ENCODE data around the gene REM2. TPM values are rescaled to one million over a fixed set of nuclear protein-coding genes. Genes with fewer than 3 reads are reported as not detected.

REM2 gene
- total RNA-seq, 4 donors from 2014 or later, result 1.1 TPM; not detected in 3

DNA sequence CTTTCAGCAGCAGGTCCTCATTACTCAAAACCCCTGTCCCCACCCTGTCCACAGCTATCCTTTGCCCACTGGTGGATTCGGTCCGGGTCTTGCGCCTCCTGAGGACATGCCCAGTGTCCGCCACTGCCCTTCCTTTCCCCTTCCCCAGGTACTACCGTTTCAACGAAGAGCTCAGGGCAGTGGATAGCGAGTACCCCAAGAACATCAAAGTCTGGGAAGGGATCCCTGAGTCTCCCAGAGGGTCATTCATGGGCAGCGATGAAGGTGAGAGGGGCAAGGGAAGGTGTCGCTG is 38.0 kb upstream of the REM2 start:
- Histone ChIP-seq H3K27ac (no peak overlapping the region), H3K27me3 (no peaks in the 10 kb centered on the region), H3K36me3 (peaks cover 0 to 5% of the 10 kb centered on the region in 2 donors), H3K9me3 (no peaks in the 10 kb centered on the region), H3K4me3 (no peak overlapping the region), H3K4me1 (peaks cover 21 to 26% of the 10 kb centered on the region in 2 donors)
- no peak for DNase-seq
- in situ Hi-C loops (cut with MboI; ENCODE audit: low sequenced_read_pairs in 4 of 4) (no loop called here), intact Hi-C loops (cut with DNase I; ENCODE audit: low total_unique reads) (no loop called here)
- TF ChIP-seq, protein P1, sequence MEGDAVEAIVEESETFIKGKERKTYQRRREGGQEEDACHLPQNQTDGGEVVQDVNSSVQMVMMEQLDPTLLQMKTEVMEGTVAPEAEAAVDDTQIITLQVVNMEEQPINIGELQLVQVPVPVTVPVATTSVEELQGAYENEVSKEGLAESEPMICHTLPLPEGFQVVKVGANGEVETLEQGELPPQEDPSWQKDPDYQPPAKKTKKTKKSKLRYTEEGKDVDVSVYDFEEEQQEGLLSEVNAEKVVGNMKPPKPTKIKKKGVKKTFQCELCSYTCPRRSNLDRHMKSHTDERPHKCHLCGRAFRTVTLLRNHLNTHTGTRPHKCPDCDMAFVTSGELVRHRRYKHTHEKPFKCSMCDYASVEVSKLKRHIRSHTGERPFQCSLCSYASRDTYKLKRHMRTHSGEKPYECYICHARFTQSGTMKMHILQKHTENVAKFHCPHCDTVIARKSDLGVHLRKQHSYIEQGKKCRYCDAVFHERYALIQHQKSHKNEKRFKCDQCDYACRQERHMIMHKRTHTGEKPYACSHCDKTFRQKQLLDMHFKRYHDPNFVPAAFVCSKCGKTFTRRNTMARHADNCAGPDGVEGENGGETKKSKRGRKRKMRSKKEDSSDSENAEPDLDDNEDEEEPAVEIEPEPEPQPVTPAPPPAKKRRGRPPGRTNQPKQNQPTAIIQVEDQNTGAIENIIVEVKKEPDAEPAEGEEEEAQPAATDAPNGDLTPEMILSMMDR (IDR thresholded peaks at IDR 0.05 in 4 of 5, conservative IDR thresholded peaks at IDR 0.05 in 1 of 5), result no peak
- TF ChIP-seq POLR2A (IDR thresholded peaks at IDR 0.05), result no peak
- ATAC-seq, result no peak

DNA sequence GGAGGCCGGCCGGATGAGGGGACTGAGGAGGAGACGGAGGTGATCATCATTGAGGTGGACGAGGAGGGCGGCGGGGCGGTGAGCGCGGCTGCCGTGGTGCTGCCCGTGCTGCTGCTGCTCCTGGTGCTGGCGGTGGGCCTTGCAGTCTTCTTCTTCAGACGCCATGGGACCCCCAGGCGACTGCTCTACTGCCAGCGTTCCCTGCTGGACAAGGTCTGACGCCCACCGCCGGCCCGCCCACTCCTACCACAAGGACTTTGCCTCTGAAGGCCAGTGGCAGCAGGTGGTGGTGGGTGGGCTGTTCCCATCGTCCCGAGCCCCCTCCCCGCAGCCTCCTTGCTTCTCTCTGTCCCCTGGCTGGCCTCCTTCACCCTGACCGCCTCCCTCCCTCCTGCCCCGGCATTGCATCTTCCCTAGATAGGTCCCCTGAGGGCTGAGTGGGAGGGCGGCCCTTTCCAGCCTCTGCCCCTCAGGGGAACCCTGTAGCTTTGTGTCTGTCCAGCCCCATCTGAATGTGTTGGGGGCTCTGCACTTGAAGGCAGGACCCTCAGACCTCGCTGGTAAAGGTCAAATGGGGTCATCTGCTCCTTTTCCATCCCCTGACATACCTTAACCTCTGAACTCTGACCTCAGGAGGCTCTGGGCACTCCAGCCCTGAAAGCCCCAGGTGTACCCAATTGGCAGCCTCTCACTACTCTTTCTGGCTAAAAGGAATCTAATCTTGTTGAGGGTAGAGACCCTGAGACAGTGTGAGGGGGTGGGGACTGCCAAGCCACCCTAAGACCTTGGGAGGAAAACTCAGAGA is 37.0 kb upstream of the REM2 start:
- DNase-seq, result no peak
- TF ChIP-seq, protein P1 (IDR thresholded peaks at IDR 0.05 in 4 of 5, conservative IDR thresholded peaks at IDR 0.05 in 1 of 5), result no peak
- TF ChIP-seq POLR2A (IDR thresholded peaks at IDR 0.05), result no peak
- no peaks in the 10 kb centered on the region for H3K27me3 ChIP-seq
- in situ Hi-C loops (cut with MboI; ENCODE audit: low sequenced_read_pairs in 4 of 4), result no loop called here
- H3K36me3 ChIP-seq, result peaks cover 0 to 5% of the 10 kb centered on the region in 2 donors
- intact Hi-C loops (cut with DNase I; ENCODE audit: low total_unique reads), result no loop called here
- no peak for ATAC-seq
- no peaks in the 10 kb centered on the region for H3K9me3 ChIP-seq
- peak overlapping the region in 2 of 4 donors; percentile 18 to 51 for H3K27ac ChIP-seq
- H3K4me1 ChIP-seq, result peaks cover 31 to 36% of the 10 kb centered on the region in 2 donors
- no peak overlapping the region for H3K4me3 ChIP-seq

DNA sequence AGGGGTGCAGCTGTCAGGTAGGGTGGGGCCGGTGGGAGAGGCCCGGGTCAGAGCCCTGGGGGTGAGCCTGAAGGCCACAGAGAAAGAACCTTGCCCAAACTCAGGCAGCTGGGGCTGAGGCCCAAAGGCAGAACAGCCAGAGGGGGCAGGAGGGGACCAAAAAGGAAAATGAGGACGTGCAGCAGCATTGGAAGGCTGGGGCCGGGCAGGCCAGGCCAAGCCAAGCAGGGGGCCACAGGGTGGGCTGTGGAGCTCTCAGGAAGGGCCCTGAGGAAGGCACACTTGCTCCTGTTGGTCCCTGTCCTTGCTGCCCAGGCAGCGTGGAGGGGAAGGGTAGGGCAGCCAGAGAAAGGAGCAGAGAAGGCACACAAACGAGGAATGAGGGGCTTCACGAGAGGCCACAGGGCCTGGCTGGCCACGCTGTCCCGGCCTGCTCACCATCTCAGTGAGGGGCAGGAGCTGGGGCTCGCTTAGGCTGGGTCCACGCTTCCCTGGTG is 36.2 kb upstream of the REM2 start:
- Histone ChIP-seq H3K36me3 (peaks cover 0 to 5% of the 10 kb centered on the region in 2 donors), H3K27ac (peak overlapping the region in 3 of 4 donors; percentile 18 to 69 (median 51)), H3K4me1 (peaks cover 39 to 43% of the 10 kb centered on the region in 2 donors), H3K9me3 (no peaks in the 10 kb centered on the region), H3K27me3 (no peaks in the 10 kb centered on the region), H3K4me3 (no peak overlapping the region)
- TF ChIP-seq, protein P1 (IDR thresholded peaks at IDR 0.05 in 4 of 5, conservative IDR thresholded peaks at IDR 0.05 in 1 of 5), result no peak
- TF ChIP-seq POLR2A (IDR thresholded peaks at IDR 0.05), result no peak
- intact Hi-C loops (cut with DNase I; ENCODE audit: low total_unique reads) (no loop called here), in situ Hi-C loops (cut with MboI; ENCODE audit: low sequenced_read_pairs in 4 of 4) (no loop called here)
- ATAC-seq (no peak), DNase-seq (no peak)

DNA sequence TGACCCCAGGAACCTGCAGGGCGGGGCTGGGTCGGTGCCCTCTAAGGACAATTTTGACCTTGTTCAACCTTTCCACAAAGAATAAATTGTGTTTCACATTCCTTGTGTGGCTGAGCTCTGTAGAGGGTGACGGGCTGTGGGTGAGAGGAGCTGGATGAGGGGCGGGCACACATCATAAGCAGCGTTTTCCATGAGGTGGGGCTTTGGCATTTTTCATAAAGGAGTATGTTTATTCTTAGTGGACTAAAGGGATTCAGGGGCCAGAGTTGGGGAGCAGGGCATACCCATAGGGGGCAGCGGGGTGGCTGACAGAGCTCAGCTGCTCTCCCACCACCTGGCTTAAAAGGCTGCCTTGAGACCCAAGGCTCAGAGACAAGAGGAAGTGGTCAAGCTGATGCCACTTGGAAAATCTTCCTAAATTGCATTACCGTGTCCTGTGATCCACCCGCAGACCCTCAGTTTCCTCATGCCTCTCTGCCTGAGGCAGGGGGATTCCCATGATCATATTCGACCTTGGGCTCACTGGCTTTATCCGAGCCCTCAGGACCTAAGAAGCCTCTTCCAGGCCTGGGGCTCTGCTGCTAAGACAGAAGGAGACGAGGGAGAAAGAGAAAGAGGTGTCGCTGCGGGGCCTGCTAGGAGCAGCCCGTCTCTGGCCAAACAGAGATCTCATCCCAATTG is 35.2 kb upstream of the REM2 start:
- H3K27ac ChIP-seq, result peak overlapping the region; percentile 69 to 80 (median 78)
- intact Hi-C loops (cut with DNase I; ENCODE audit: low total_unique reads), result loop anchor here (1.0 kb wide), 1 partner anchor 10 kb away; no protein-coding TSS in a partner anchor
- peaks cover 0 to 5% of the 10 kb centered on the region in 2 donors for H3K36me3 ChIP-seq
- TF ChIP-seq POLR2A (IDR thresholded peaks at IDR 0.05), result no peak
- H3K4me3 ChIP-seq, result no peak overlapping the region
- no peaks in the 10 kb centered on the region for H3K27me3 ChIP-seq
- H3K4me1 ChIP-seq, result peaks cover 42 to 46% of the 10 kb centered on the region in 2 donors
- H3K9me3 ChIP-seq, result no peaks in the 10 kb centered on the region
- in situ Hi-C loops (cut with MboI; ENCODE audit: low sequenced_read_pairs in 4 of 4), result no loop called here
- peak in 1 of 2 donors; percentile 13 for DNase-seq
- ATAC-seq, result no peak
